Gastrocnemius medialis (tissue), 4 donors: ENCODE results near the gene NFX1.

Experiments used
- CTCF ChIP-seq, 5 experiments: fragments of 450-650 bp in 3 of 5; fragments of 200-600 bp in 2 of 5; sonication (generic) in 2 of 5; IDR thresholded peaks in 4 of 5; conservative IDR thresholded peaks in 1 of 5; 1 replicate in 4 of 5; 2 replicates in 1 of 5; pipeline ENCODE4 v1.5.1; 2016 to 2019; ENCODE audit warnings: antibody characterized with exemption in 5 of 5, mild to moderate bottlenecking in 3 of 5, moderate library complexity in 3 of 5
- POLR2A ChIP-seq, 2 donors: fragments of 450-650 bp; IDR thresholded peaks; one replicate each; pipeline ENCODE4 v1.6.1; 2017; ENCODE audit warnings: antibody characterized with exemption in 2 of 2, mild to moderate bottlenecking in 2 of 2, moderate library complexity in 2 of 2

DNA sequence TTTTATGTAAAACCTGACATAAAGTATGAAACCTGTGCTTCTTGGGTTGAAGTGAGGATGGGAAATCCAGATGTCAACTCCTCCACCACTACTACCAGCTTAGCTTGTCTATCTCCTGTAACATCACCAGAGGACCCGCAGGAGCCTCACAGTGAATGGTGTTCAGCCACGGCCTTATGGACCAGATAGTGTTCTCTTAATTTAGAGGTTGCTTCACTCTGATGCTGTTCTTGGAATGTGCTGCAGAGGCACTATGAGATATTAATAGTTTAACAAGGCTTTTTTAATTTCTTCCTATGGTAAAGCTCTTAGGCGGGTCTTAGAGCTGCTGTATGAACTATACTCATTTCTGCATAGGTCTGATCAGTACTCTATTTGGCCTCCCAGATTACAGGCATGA lies 27.9 kb downstream of the NFX1 start:
- TF ChIP-seq CTCF (IDR thresholded peaks at IDR 0.05 in 4 of 5, conservative IDR thresholded peaks at IDR 0.05 in 1 of 5): no peak
- no peak for TF ChIP-seq POLR2A (IDR thresholded peaks at IDR 0.05)
